ENCODE measurements around the gene PADI3.

PADI3 gene

GRCh38 chr1:17276568-17276967, 27.7 kb downstream of the PADI3 start:
- no peak for DNase-seq

- DNase-seq, result no peak
These were observed 28.7 kb downstream of the PADI3 start for GRCh38 chr1:17277511-17278159.

- no peak for DNase-seq
These were observed 30.3 kb downstream of the PADI3 start for GRCh38 chr1:17278996-17279830.

- no peak for DNase-seq
These were observed 31.5 kb downstream of the PADI3 start for GRCh38 chr1:17280436-17280835.

- DNase-seq, result no peak
These were observed 32.0 kb downstream of the PADI3 start for GRCh38 chr1:17280894-17281293.

GRCh38 chr1:17281775-17282181, 32.9 kb downstream of the PADI3 start:
- DNase-seq, result no peak

GRCh38 chr1:17282836-17283235, 33.9 kb downstream of the PADI3 start:
- no peak for DNase-seq

GRCh38 chr1:17286646-17287045, 37.7 kb downstream of the PADI3 start:
- DNase-seq, result no peak

- no peak for DNase-seq
These were observed 38.4 kb downstream of the PADI3 start for GRCh38 chr1:17287130-17287776.

GRCh38 chr1:17289721-17290120, 40.8 kb downstream of the PADI3 start:
- DNase-seq, result no peak

GRCh38 chr1:17290553-17290952, 41.7 kb downstream of the PADI3 start:
- no peak for DNase-seq

- DNase-seq, result no peak
These were observed 43.6 kb downstream of the PADI3 start for GRCh38 chr1:17292299-17293160.

- DNase-seq, result no peak
These were observed 45.0 kb downstream of the PADI3 start for GRCh38 chr1:17293681-17294425.

- no peak for DNase-seq
These were observed 46.4 kb downstream of the PADI3 start for GRCh38 chr1:17295292-17295691.

- DNase-seq, result no peak
These were observed 47.2 kb downstream of the PADI3 start for GRCh38 chr1:17296086-17296485.

GRCh38 chr1:17297991-17298390, 49.1 kb downstream of the PADI3 start:
- DNase-seq, result no peak

- DNase-seq, result no peak
These were observed 52.9 kb downstream of the PADI3 start for GRCh38 chr1:17301767-17302166.

- DNase-seq, result no peak
These were observed 55.4 kb downstream of the PADI3 start for GRCh38 chr1:17304151-17304825.

GRCh38 chr1:17304826-17305175, 55.9 kb downstream of the PADI3 start:
- no peak for DNase-seq

GRCh38 chr1:17305576-17306095, 56.7 kb downstream of the PADI3 start:
- no peak for DNase-seq

- DNase-seq, result no peak
These were observed 57.5 kb downstream of the PADI3 start for GRCh38 chr1:17306407-17306806.
